SIG-M5 treated with dmso at 0.1 percent for 504 hours (cell line): ENCODE data around the gene CFHR4.
"Not testable (repeated sequence)": the region's sequence is repeated elsewhere in the genome, so short reads cannot be mapped to it uniquely, and the experiment has no call there.

ENCODE experiments used
- DNase-seq: peaks from one replicate; lab custom pipeline; 2025; ENCODE audit not compliant: unreplicated experiment; lab: John Stamatoyannopoulos, UW

CFHR4 gene

GRCh38 chr1:196933531-196934189, 45.8 kb downstream of the CFHR4 start:
- no peak for DNase-seq

GRCh38 chr1:196941474-196941873, 53.6 kb downstream of the CFHR4 start:
- not testable (repeated sequence) for DNase-seq

GRCh38 chr1:196943568-196943967, 55.7 kb downstream of the CFHR4 start, which contains the start of gene CFHR2:
Gene CFHR2, plus strand, starts transcription at chr1:196943738. Its CDS starts 143 bp downstream, at chr1:196943881.
- not testable (repeated sequence) for DNase-seq

GRCh38 chr1:196951711-196952394, 64.0 kb downstream of the CFHR4 start:
- no peak for DNase-seq

- DNase-seq = no peak
Measured at GRCh38 chr1:196954778-196955177, 66.9 kb downstream of the CFHR4 start.

GRCh38 chr1:196955926-196956325, 68.1 kb downstream of the CFHR4 start:
- no peak for DNase-seq

GRCh38 chr1:196960854-196961253, 73.0 kb downstream of the CFHR4 start:
- DNase-seq = no peak
